Activated naive CD4-positive, alpha-beta T cell treated with anti-CD3 and anti-CD28 coated beads for 36 hours (primary cell): ENCODE measurements around the gene NSD2. TPM values are rescaled to one million over a fixed set of nuclear protein-coding genes. Genes with fewer than 3 reads are reported as not detected.
"Not testable (repeated sequence)": the region's sequence is repeated elsewhere in the genome, so short reads cannot be mapped to it uniquely, and the experiment has no call there.

ENCODE experiments used
- CTCF ChIA-PET: fragments of 350-600 bp; sonication (Branson Sonifier 250); formaldehyde crosslinking; loops from one replicate; lab custom pipeline; 2021; ENCODE audit warnings: antibody characterized with exemption; lab: Charles Lee
- DNase-seq: peaks from one replicate; pipeline ENCODE4 v3.0.0-alpha.2; 2020
- H3K27ac Mint-ChIP-seq: one replicate; pipeline ENCODE4 v1.8.0; 2021; ENCODE audit warnings: mild to moderate bottlenecking, mixed read lengths
- H3K27me3 Mint-ChIP-seq: one replicate; pipeline ENCODE4 v1.8.0; 2021; ENCODE audit warnings: low read depth, mixed read lengths
- H3K36me3 Mint-ChIP-seq: one replicate; pipeline ENCODE4 v1.8.0; 2021; ENCODE audit warnings: low read depth, mixed read lengths
- H3K4me1 Mint-ChIP-seq: one replicate; pipeline ENCODE4 v1.8.0; 2021; ENCODE audit warnings: low read depth, mixed read lengths
- H3K4me3 Mint-ChIP-seq: one replicate; pipeline ENCODE4 v1.8.0; 2021; ENCODE audit warnings: mild to moderate bottlenecking, moderate library complexity, mixed read lengths
- H3K9me3 Mint-ChIP-seq: one replicate; pipeline ENCODE4 v1.8.0; 2021; ENCODE audit warnings: mixed read lengths
- intact Hi-C: fragments of 100-400 bp; cut with micrococcal nuclease; formaldehyde crosslinking; loops from one replicate; pipeline ENCODE4 v1.15.1; 2023
- total RNA-seq, 2 experiments: library from RNA; stranded (reverse); gene quantifications; one replicate each; pipeline ENCODE4 v1.2.3, GENCODE V29; 2021

NSD2 gene
- total RNA-seq, 2 experiments from 2014 or later, result 246 to 250 TPM

- CTCF ChIA-PET, result interaction anchor here (4.5 kb wide), 1 partner anchor 22 kb away, joined by 43 read pairs; no protein-coding TSS in a partner anchor
- H3K9me3 Mint-ChIP-seq, result no peaks in the 10 kb centered on the region
- peaks cover 9% of the 10 kb centered on the region for H3K4me1 Mint-ChIP-seq
- no peak overlapping the region for H3K27ac Mint-ChIP-seq
- intact Hi-C loops, result no loop called here
- no peak for DNase-seq
- no peak overlapping the region for H3K4me3 Mint-ChIP-seq
- peaks cover 35% of the 10 kb centered on the region for H3K36me3 Mint-ChIP-seq
- H3K27me3 Mint-ChIP-seq, result no peaks in the 10 kb centered on the region
These were observed 25.4 kb downstream of the NSD2 start for GRCh38 chr4:1896658-1896991.

GRCh38 chr4:1898007-1898406 lies 26.8 kb downstream of the NSD2 start:
- Mint-ChIP-seq H3K36me3 (peaks cover 45% of the 10 kb centered on the region), H3K4me1 (peaks cover 17% of the 10 kb centered on the region), H3K4me3 (no peak overlapping the region), H3K27ac (no peak overlapping the region), H3K27me3 (no peaks in the 10 kb centered on the region), H3K9me3 (no peaks in the 10 kb centered on the region)
- intact Hi-C loops, result loop anchor here (2.0 kb wide), 1 partner anchor 87 kb away; no protein-coding TSS in a partner anchor
- no peak for DNase-seq
- CTCF ChIA-PET, result interaction anchor here (1.0 to 4.5 kb wide), 7 partner anchors 9 to 205 kb away, joined by 3 to 43 read pairs (median 23); partner anchors contain the start of gene LETM1

DNA sequence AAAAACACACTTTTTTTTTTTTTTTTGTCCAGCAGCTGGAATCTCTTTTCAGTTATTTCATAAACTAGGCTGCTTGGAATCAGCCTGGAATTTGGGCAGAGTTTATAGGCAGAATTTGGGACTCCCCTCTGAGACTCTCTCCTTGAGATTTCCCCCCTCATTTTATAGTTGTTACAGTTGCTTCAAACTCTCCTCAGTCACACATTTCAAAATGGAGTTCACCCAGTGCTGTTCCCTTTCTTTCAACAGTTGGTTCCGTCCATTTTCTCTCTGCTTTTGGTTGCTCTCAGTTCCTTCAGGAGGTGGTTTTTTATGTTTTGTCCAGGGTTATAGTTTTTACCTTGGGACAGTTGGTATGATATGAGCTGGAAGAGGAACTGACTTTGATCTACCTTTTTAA lies 27.5 kb downstream of the NSD2 start:
- Mint-ChIP-seq H3K36me3 (peaks cover 50% of the 10 kb centered on the region), H3K27me3 (no peaks in the 10 kb centered on the region), H3K27ac (no peak overlapping the region), H3K9me3 (no peaks in the 10 kb centered on the region), H3K4me1 (peaks cover 18% of the 10 kb centered on the region), H3K4me3 (no peak overlapping the region)
- DNase-seq, result no peak
- CTCF ChIA-PET, result interaction anchor here (0.7 to 4.5 kb wide), 18 partner anchors 9 to 76 kb away, joined by 3 to 43 read pairs (median 7); partner anchors contain the start of gene LETM1
- intact Hi-C loops, result loop anchor here (1.0 to 2.0 kb wide), 5 partner anchors 25 to 150 kb away; partner anchors contain the start of gene LETM1

GRCh38 chr4:1899149-1900086 lies 28.2 kb downstream of the NSD2 start:
- CTCF ChIA-PET, result interaction anchor here (0.5 to 4.5 kb wide), 34 partner anchors 10 to 533 kb away, joined by 3 to 43 read pairs (median 4); partner anchors contain the start of gene LETM1
- Mint-ChIP-seq H3K36me3 (peaks cover 57% of the 10 kb centered on the region), H3K4me3 (no peak overlapping the region), H3K27ac (no peak overlapping the region), H3K27me3 (no peaks in the 10 kb centered on the region), H3K9me3 (no peaks in the 10 kb centered on the region), H3K4me1 (peaks cover 18% of the 10 kb centered on the region)
- intact Hi-C loops, result loop anchor here (1.0 to 2.0 kb wide), 5 partner anchors 26 to 151 kb away; partner anchors contain the start of gene LETM1
- peak; percentile 84 for DNase-seq

GRCh38 chr4:1900087-1900433 lies 28.9 kb downstream of the NSD2 start:
- intact Hi-C loops, result no loop called here
- Mint-ChIP-seq H3K36me3 (peaks cover 60% of the 10 kb centered on the region), H3K27me3 (no peaks in the 10 kb centered on the region), H3K27ac (no peak overlapping the region), H3K4me1 (peaks cover 17% of the 10 kb centered on the region), H3K9me3 (no peaks in the 10 kb centered on the region), H3K4me3 (no peak overlapping the region)
- CTCF ChIA-PET, result interaction anchor here (0.5 to 4.5 kb wide), 29 partner anchors 9 to 533 kb away, joined by 3 to 43 read pairs (median 4); partner anchors contain the start of gene LETM1
- no peak for DNase-seq

- H3K27me3 Mint-ChIP-seq, result no peaks in the 10 kb centered on the region
- DNase-seq, result no peak
- H3K4me3 Mint-ChIP-seq, result no peak overlapping the region
- H3K9me3 Mint-ChIP-seq, result no peaks in the 10 kb centered on the region
- CTCF ChIA-PET, result interaction anchor here (0.7 to 4.5 kb wide), 14 partner anchors 9 to 207 kb away, joined by 3 to 43 read pairs (median 10); partner anchors contain the start of gene LETM1
- peaks cover 18% of the 10 kb centered on the region for H3K4me1 Mint-ChIP-seq
- peaks cover 63% of the 10 kb centered on the region for H3K36me3 Mint-ChIP-seq
- H3K27ac Mint-ChIP-seq, result no peak overlapping the region
- intact Hi-C loops, result no loop called here
These were observed 29.4 kb downstream of the NSD2 start for GRCh38 chr4:1900624-1901023.

- no peak for DNase-seq
- Mint-ChIP-seq H3K36me3 (peaks cover 66% of the 10 kb centered on the region), H3K4me3 (no peak overlapping the region), H3K9me3 (no peaks in the 10 kb centered on the region), H3K27me3 (no peaks in the 10 kb centered on the region), H3K27ac (no peak overlapping the region), H3K4me1 (peaks cover 21% of the 10 kb centered on the region)
- CTCF ChIA-PET, result interaction anchor here (0.6 to 4.5 kb wide), 4 partner anchors 8 to 208 kb away, joined by 3 to 43 read pairs (median 21); no protein-coding TSS in a partner anchor
- intact Hi-C loops, result no loop called here
These were observed 29.9 kb downstream of the NSD2 start for GRCh38 chr4:1901127-1901526.

GRCh38 chr4:1902243-1902642 lies 31.1 kb downstream of the NSD2 start:
- Mint-ChIP-seq H3K36me3 (peaks cover 71% of the 10 kb centered on the region), H3K9me3 (no peaks in the 10 kb centered on the region), H3K27me3 (no peaks in the 10 kb centered on the region), H3K27ac (no peak overlapping the region), H3K4me1 (peaks cover 27% of the 10 kb centered on the region), H3K4me3 (no peak overlapping the region)
- no peak for DNase-seq
- intact Hi-C loops, result no loop called here
- CTCF ChIA-PET, result interaction anchor here (0.6 to 3.1 kb wide), 3 partner anchors 41 to 209 kb away, joined by 4 to 10 read pairs (median 4); no protein-coding TSS in a partner anchor

- Mint-ChIP-seq H3K27ac (no peak overlapping the region), H3K4me3 (no peak overlapping the region), H3K27me3 (no peaks in the 10 kb centered on the region), H3K4me1 (peaks cover 27% of the 10 kb centered on the region), H3K9me3 (no peaks in the 10 kb centered on the region), H3K36me3 (peaks cover 73% of the 10 kb centered on the region)
- CTCF ChIA-PET, result interaction anchor here (1.8 kb wide), 1 partner anchor 41 kb away, joined by 4 read pairs; no protein-coding TSS in a partner anchor
- intact Hi-C loops, result no loop called here
- DNase-seq, result peak; percentile 22
These were observed 31.8 kb downstream of the NSD2 start for GRCh38 chr4:1903035-1903434.

DNA sequence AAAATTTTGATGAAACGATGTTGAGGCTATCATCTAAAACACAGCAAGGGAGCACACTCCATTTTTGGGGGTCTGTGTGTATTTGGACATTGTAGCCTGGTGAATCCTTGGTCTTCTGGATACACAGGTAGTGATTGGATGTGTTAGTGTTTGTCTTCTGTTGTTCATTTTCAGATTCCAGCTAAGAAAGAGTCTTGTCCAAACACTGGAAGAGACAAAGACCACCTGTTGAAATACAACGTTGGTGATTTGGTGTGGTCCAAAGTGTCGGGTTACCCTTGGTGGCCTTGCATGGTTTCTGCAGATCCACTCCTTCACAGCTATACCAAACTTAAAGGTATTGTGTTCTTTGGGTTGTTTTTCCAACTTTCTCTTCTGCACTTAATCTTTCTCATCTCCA lies 32.8 kb downstream of the NSD2 start:
- no peaks in the 10 kb centered on the region for H3K9me3 Mint-ChIP-seq
- peaks cover 26% of the 10 kb centered on the region for H3K4me1 Mint-ChIP-seq
- CTCF ChIA-PET, result interaction anchor here (0.6 kb wide), 1 partner anchor 69 kb away, joined by 6 read pairs; no protein-coding TSS in a partner anchor
- H3K4me3 Mint-ChIP-seq, result no peak overlapping the region
- no peaks in the 10 kb centered on the region for H3K27me3 Mint-ChIP-seq
- H3K27ac Mint-ChIP-seq, result no peak overlapping the region
- H3K36me3 Mint-ChIP-seq, result peaks cover 73% of the 10 kb centered on the region
- intact Hi-C loops, result no loop called here
- DNase-seq, result no peak

- CTCF ChIA-PET, result interaction anchor here (1.2 to 4.5 kb wide), 2 partner anchors 8 to 35 kb away, joined by 3 to 32 read pairs; no protein-coding TSS in a partner anchor
- no peaks in the 10 kb centered on the region for H3K9me3 Mint-ChIP-seq
- H3K4me3 Mint-ChIP-seq, result no peak overlapping the region
- DNase-seq, result no peak
- intact Hi-C loops, result no loop called here
- H3K36me3 Mint-ChIP-seq, result peaks cover 57% of the 10 kb centered on the region
- no peaks in the 10 kb centered on the region for H3K27me3 Mint-ChIP-seq
- H3K27ac Mint-ChIP-seq, result no peak overlapping the region
- peaks cover 18% of the 10 kb centered on the region for H3K4me1 Mint-ChIP-seq
These were observed 36.8 kb downstream of the NSD2 start for GRCh38 chr4:1907848-1908525.

GRCh38 chr4:1909696-1910095 lies 38.5 kb downstream of the NSD2 start:
- DNase-seq, H3K9me3 Mint-ChIP-seq, H3K27ac Mint-ChIP-seq, H3K4me3 Mint-ChIP-seq, H3K27me3 Mint-ChIP-seq, intact Hi-C loops: not testable (repeated sequence)
- Mint-ChIP-seq H3K36me3 (peaks cover 53% of the 10 kb centered on the region), H3K4me1 (peaks cover 17% of the 10 kb centered on the region)
- CTCF ChIA-PET, result interaction anchor here (0.6 to 4.5 kb wide), 4 partner anchors 10 to 164 kb away, joined by 3 to 32 read pairs (median 4); no protein-coding TSS in a partner anchor
